Panc1 (cell line): Measurements from ENCODE around the gene CEP131. TPM values are rescaled to one million over a fixed set of nuclear protein-coding genes. Genes with fewer than 3 reads are reported as not detected.
A peak's percentile ranks its signal among the peaks of the same experiment; 100 is the strongest.

Source experiments
- ATAC-seq: fragments of 200-7000 bp; cut with Tn5 transposase; 2 replicates; pipeline ENCODE4 v1.9.1; 2020; ENCODE audit warnings: mild to moderate bottlenecking, moderate library complexity
- BruUV-seq: library from RNA; stranded (reverse); fragments of 400-500 nt; replicated peaks from 2 replicates; lab custom pipeline; 2021; lab: Mats Ljungman, UMichigan
- CTCF ChIA-PET: fragments of 300-600 bp; sonication (Branson Sonifier 250); formaldehyde crosslinking; loops from one replicate; lab custom pipeline; 2022; ENCODE audit warnings: antibody characterized with exemption; lab: Charles Lee
- POLR2A ChIA-PET: fragments of 300-600 bp; sonication (Branson Sonifier 250); formaldehyde crosslinking; loops from one replicate; lab custom pipeline; 2022; ENCODE audit warnings: antibody characterized with exemption; lab: Charles Lee
- DNase-seq: peaks from one replicate; pipeline ENCODE4 v3.0.0-alpha.2; 2010; ENCODE audit warnings: low read depth, low spot score
- H3K27ac ChIP-seq: 2 replicates; pipeline ENCODE4 v1.5.1; 2011; ENCODE audit warnings: mild to moderate bottlenecking, low read length, inconsistent platforms
- H3K27me3 ChIP-seq: fragments of 200-500 bp; sonication (Bioruptor generic); 2 replicates; pipeline ENCODE4 v1.6.0; 2014; ENCODE audit warnings: low read length, inconsistent platforms; ENCODE audit not compliant: control insufficient read depth, insufficient read depth
- H3K36me3 ChIP-seq: fragments of 200-500 bp; sonication (Bioruptor generic); 2 replicates; pipeline ENCODE4 v1.5.1; 2014; ENCODE audit warnings: inconsistent platforms, mild to moderate bottlenecking, low read length, moderate library complexity; ENCODE audit not compliant: control insufficient read depth, insufficient read depth
- H3K4me1 ChIP-seq: 2 replicates; pipeline ENCODE4 v1.5.1; 2011; ENCODE audit warnings: inconsistent platforms, mild to moderate bottlenecking, low read length, moderate library complexity; ENCODE audit not compliant: control insufficient read depth, insufficient read depth
- H3K4me3 ChIP-seq, 2 experiments: 2 replicates each; pipeline ENCODE4 v1.5.1; 2011 to 2012; ENCODE audit warnings: low read depth in 2 of 2, low read length in 2 of 2, mild to moderate bottlenecking in 2 of 2, inconsistent platforms in 1 of 2, moderate library complexity in 1 of 2
- H3K9me3 ChIP-seq: fragments of 200-500 bp; sonication (Bioruptor generic); 2 replicates; pipeline ENCODE4 v1.5.1; 2014; ENCODE audit warnings: low read depth, mild to moderate bottlenecking, inconsistent platforms, low read length, moderate library complexity; ENCODE audit not compliant: control insufficient read depth, insufficient read depth
- POLR2AphosphoS5 ChIP-seq: IDR thresholded peaks from 2 replicates; pipeline ENCODE4 v1.6.1; 2012; ENCODE audit warnings: mild to moderate bottlenecking, low read depth, low read length, moderate library complexity
- SIN3A ChIP-seq: IDR thresholded peaks from 2 replicates; pipeline ENCODE4 v1.6.1; 2012; ENCODE audit warnings: low read depth, mild to moderate bottlenecking, low read length, moderate library complexity, borderline replicate concordance; ENCODE audit not compliant: insufficient read depth
- TCF7L2 ChIP-seq: IDR thresholded peaks from 2 replicates; pipeline ENCODE4 v1.6.1; 2011; ENCODE audit warnings: mild to moderate bottlenecking, low read depth, low read length, inconsistent platforms
- in situ Hi-C: cut with HindIII; loops from 2 replicates; pipeline ENCODE4 v1.10.0; 2016; ENCODE audit warnings: low sequenced_read_pairs, low pct_unique_long_range_greater_than_20kb
- intact Hi-C: fragments of 100-400 bp; cut with micrococcal nuclease; formaldehyde crosslinking; loops from one replicate; pipeline ENCODE4 v1.10.0; 2022; ENCODE audit not compliant: unreplicated experiment
- total RNA-seq: library from RNA; stranded (reverse); gene quantifications from one replicate; pipeline ENCODE4 v1.2.1, GENCODE V29; 2021; ENCODE audit not compliant: unreplicated experiment
- TF ChIP-seq, protein P1 (sequence below), 2 experiments: IDR thresholded peaks; 2 replicates each; pipeline ENCODE4 v1.6.1; 2011 to 2012; ENCODE audit warnings: low read depth in 2 of 2, control low read depth in 1 of 2, low read length in 1 of 2, mild to moderate bottlenecking in 1 of 2, moderate library complexity in 1 of 2; ENCODE audit not compliant: insufficient read depth in 1 of 2
- TF ChIP-seq, protein P2 (sequence below): fragments of 450-650 bp; IDR thresholded peaks from 2 replicates; pipeline ENCODE4 v1.5.1; 2017; ENCODE audit warnings: mild to moderate bottlenecking

CEP131 gene
- total RNA-seq, 1 experiment from 2014 or later: 26.0 TPM

DNA sequence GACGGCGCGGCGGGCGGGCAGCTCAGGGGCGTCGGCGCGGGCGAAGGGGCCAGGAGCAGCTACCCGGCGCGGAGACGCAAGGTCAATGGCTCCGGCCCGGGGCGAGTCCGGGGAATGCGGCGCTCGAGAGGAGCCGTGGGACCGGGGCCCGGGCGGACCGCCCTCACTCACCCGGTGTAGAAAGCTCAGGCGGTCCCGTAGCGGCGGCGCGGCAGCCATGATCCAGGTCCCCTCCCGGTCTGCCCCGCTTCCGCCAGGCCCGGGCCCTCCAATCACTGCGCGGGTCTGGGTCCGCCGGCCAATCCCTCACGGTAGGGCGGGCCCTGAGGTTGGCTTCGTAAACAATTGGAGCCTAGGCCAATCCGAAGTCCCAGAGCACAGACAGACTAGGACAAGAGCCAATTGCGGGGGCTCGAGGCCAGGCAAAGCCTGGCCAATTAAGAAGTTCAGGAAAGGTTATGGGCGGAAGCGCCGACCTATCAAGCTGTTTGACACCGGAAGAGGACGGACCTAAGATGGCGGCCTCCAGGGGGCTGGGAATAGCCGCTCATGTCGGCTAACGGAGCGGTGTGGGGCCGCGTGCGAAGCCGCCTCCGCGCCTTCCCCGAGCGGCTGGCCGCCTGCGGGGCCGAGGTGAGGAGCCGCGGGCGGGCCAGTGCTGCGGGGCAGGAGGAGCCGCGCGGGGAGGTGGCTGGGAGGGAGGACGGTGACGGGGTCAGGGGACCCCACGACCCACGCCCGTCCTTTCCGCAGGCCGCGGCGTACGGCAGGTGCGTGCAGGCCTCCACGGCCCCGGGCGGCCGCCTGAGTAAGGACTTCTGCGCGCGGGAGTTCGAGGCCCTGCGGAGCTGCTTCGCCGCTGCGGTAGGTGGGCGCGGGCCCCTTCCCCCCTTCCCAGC lies 16.3 kb upstream of the CEP131 start, which contains the start of the genes NDUFAF8 and TEPSIN:
Gene NDUFAF8 (plus strand): TSS at position 504 of the 899 bp plus-strand sequence. CDS start 46 bp downstream, at position 550.
Gene TEPSIN (minus strand): TSS at position 241 of the 899 bp plus-strand sequence. CDS start 22 bp downstream, at position 219.
- ChIA-PET POLR2A (interaction anchor here (0.7 to 1.5 kb wide), 4 partner anchors 16 to 259 kb away, joined by 4 to 11 read pairs (median 8); partner anchors contain the start of gene CEP131), CTCF (interaction anchor here (0.6 to 1.3 kb wide), 5 partner anchors 9 to 250 kb away, joined by 3 to 4 read pairs (median 3); no protein-coding TSS in a partner anchor)
- H3K27me3 ChIP-seq: no peaks in the 10 kb centered on the region
- H3K4me3 ChIP-seq: peak within 1 kb of the TSS; percentile 76 to 99
- peaks cover 40% of the 10 kb centered on the region for H3K4me1 ChIP-seq
- ATAC-seq (peak; percentile 94), DNase-seq (peak; percentile 96)
- intact Hi-C loops (no loop called here), in situ Hi-C loops (no loop called here)
- no TSS peak for BruUV-seq
- H3K27ac ChIP-seq: peak within 1 kb of the TSS; percentile 93
- TF ChIP-seq SIN3A: peak; percentile 85; the same call in 1 of the 2 replicates
- TF ChIP-seq, protein P1, sequence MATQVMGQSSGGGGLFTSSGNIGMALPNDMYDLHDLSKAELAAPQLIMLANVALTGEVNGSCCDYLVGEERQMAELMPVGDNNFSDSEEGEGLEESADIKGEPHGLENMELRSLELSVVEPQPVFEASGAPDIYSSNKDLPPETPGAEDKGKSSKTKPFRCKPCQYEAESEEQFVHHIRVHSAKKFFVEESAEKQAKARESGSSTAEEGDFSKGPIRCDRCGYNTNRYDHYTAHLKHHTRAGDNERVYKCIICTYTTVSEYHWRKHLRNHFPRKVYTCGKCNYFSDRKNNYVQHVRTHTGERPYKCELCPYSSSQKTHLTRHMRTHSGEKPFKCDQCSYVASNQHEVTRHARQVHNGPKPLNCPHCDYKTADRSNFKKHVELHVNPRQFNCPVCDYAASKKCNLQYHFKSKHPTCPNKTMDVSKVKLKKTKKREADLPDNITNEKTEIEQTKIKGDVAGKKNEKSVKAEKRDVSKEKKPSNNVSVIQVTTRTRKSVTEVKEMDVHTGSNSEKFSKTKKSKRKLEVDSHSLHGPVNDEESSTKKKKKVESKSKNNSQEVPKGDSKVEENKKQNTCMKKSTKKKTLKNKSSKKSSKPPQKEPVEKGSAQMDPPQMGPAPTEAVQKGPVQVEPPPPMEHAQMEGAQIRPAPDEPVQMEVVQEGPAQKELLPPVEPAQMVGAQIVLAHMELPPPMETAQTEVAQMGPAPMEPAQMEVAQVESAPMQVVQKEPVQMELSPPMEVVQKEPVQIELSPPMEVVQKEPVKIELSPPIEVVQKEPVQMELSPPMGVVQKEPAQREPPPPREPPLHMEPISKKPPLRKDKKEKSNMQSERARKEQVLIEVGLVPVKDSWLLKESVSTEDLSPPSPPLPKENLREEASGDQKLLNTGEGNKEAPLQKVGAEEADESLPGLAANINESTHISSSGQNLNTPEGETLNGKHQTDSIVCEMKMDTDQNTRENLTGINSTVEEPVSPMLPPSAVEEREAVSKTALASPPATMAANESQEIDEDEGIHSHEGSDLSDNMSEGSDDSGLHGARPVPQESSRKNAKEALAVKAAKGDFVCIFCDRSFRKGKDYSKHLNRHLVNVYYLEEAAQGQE (IDR thresholded peaks at IDR 0.05; ENCODE audit: insufficient read depth in 1 of 2, low read depth in 2 of 2, low read length in 1 of 2): no peak
- TF ChIP-seq TCF7L2: no peak
- TF ChIP-seq, protein P2, sequence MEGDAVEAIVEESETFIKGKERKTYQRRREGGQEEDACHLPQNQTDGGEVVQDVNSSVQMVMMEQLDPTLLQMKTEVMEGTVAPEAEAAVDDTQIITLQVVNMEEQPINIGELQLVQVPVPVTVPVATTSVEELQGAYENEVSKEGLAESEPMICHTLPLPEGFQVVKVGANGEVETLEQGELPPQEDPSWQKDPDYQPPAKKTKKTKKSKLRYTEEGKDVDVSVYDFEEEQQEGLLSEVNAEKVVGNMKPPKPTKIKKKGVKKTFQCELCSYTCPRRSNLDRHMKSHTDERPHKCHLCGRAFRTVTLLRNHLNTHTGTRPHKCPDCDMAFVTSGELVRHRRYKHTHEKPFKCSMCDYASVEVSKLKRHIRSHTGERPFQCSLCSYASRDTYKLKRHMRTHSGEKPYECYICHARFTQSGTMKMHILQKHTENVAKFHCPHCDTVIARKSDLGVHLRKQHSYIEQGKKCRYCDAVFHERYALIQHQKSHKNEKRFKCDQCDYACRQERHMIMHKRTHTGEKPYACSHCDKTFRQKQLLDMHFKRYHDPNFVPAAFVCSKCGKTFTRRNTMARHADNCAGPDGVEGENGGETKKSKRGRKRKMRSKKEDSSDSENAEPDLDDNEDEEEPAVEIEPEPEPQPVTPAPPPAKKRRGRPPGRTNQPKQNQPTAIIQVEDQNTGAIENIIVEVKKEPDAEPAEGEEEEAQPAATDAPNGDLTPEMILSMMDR: no peak
- peak; percentile 74 for TF ChIP-seq POLR2AphosphoS5
- peaks cover 11% of the 10 kb centered on the region; the same call in 1 of the 2 replicates for H3K36me3 ChIP-seq
- no peaks in the 10 kb centered on the region for H3K9me3 ChIP-seq

DNA sequence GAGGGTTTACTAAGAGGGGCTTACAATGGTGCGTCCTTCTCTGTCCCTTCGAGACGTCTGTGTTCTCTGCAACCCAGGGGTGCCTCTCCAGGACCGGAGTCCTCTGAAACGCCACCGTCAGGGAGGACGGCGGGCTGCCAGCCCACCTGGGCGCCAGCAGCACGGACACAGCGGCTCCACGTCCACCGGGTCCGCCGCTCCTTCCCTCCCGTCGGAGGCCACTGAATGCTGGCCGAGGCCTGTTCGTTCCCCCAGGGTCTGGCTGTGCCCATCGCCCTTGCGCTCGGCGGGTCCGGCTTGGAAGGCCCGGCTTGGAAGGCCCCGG lies 15.7 kb upstream of the CEP131 start:
- intact Hi-C loops (no loop called here), in situ Hi-C loops (no loop called here)
- ATAC-seq: no peak
- H3K36me3 ChIP-seq: peaks cover 11% of the 10 kb centered on the region; the same call in 1 of the 2 replicates
- H3K4me1 ChIP-seq: peaks cover 40% of the 10 kb centered on the region
- ChIA-PET POLR2A (interaction anchor here (1.2 to 1.5 kb wide), 2 partner anchors 76 to 219 kb away, joined by 5 to 10 read pairs; no protein-coding TSS in a partner anchor), CTCF (interaction anchor here (1.0 to 1.3 kb wide), 3 partner anchors 8 to 249 kb away, joined by 3 to 4 read pairs (median 3); no protein-coding TSS in a partner anchor)
- TF ChIP-seq TCF7L2 (no peak), POLR2AphosphoS5 (no peak), SIN3A (no peak)
- TF ChIP-seq, protein P2: no peak
- TF ChIP-seq, protein P1 (IDR thresholded peaks at IDR 0.05; ENCODE audit: insufficient read depth in 1 of 2, low read depth in 2 of 2, low read length in 1 of 2): no peak
- no peaks in the 10 kb centered on the region for H3K9me3 ChIP-seq
- peak overlapping the region; percentile 76 to 99 for H3K4me3 ChIP-seq
- peak overlapping the region; percentile 89 for H3K27ac ChIP-seq
- H3K27me3 ChIP-seq: no peaks in the 10 kb centered on the region
- no TSS peak for BruUV-seq
- no peak for DNase-seq
